ENCODE data around the gene MYH11. TPM values are rescaled to one million over a fixed set of nuclear protein-coding genes. Genes with fewer than 3 reads are reported as not detected.
A peak's percentile ranks its signal among the peaks of the same experiment; 100 is the strongest.

Gene MYH11
- total RNA-seq = 1,000 to 10,000 TPM; 2,411 to 2,456 TPM

DNA sequence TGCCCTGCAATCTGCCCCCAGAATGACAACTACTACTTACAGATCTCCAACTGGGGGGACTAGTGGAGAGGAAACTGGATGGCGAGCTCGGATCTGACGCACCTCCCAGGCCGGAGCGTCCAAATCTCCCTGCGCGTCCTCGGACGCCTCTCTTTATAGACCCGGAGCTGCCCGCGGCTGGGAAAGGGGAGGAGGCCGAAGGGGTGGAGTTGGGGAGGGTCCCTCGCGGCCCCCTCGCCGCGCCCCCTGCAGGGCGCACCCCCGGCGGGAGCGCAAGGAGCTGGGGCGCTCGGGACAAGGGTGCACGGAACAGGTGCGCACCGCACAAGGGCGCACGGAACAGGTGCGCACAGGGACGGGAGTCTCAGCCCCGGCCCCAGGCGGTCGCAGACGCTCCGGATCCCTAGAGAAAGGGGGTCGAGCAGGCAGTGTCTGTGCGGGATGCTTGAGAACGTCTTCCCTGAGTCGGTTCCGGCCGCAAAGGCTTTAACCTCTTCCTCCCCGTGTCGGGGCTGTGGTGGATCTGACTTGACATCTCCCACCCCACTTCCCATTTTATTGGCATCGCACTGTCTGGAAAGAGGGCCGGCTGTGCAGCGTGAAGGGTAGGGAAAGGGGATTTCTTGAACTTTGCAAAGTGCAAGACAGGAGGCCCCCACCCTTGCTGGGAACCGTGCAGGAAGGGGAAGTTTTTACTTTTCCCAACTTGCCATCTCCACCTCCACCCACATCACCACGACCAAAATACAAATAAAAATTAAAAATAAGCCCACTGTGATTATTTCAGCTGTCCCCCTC lies at the start of gene MYH11:
Gene MYH11 (minus strand): TSS at position 128 of the 798 bp plus-strand sequence. CDS start 18,776 bp downstream, outside the sequence.
- Histone ChIP-seq H3K4me1 (ENCODE audit: control insufficient read depth in 1 of 2, low read depth in 2 of 2) (peaks cover 0 to 17% of the 10 kb centered on the region in 2 donors), H3K4me3 (peak within 1 kb of the TSS; percentile 89), H3K9me3 (no peaks in the 10 kb centered on the region), H3K36me3 (peaks cover 6% of the 10 kb centered on the region), H3K27me3 (replicated peaks; ENCODE audit: insufficient read depth) (no peaks in the 10 kb centered on the region), H3K27ac (peak within 1 kb of the TSS; percentile 77 to 94)
- TF ChIP-seq, protein P1, sequence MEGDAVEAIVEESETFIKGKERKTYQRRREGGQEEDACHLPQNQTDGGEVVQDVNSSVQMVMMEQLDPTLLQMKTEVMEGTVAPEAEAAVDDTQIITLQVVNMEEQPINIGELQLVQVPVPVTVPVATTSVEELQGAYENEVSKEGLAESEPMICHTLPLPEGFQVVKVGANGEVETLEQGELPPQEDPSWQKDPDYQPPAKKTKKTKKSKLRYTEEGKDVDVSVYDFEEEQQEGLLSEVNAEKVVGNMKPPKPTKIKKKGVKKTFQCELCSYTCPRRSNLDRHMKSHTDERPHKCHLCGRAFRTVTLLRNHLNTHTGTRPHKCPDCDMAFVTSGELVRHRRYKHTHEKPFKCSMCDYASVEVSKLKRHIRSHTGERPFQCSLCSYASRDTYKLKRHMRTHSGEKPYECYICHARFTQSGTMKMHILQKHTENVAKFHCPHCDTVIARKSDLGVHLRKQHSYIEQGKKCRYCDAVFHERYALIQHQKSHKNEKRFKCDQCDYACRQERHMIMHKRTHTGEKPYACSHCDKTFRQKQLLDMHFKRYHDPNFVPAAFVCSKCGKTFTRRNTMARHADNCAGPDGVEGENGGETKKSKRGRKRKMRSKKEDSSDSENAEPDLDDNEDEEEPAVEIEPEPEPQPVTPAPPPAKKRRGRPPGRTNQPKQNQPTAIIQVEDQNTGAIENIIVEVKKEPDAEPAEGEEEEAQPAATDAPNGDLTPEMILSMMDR (IDR thresholded peaks at IDR 0.05) = peak; percentile 23
- DNase-seq (ENCODE audit: low spot score) = no peak
- peak; percentile 13 for ATAC-seq (ENCODE audit: insufficient number of reproducible peaks, low FRiP score, low read depth)

DNA sequence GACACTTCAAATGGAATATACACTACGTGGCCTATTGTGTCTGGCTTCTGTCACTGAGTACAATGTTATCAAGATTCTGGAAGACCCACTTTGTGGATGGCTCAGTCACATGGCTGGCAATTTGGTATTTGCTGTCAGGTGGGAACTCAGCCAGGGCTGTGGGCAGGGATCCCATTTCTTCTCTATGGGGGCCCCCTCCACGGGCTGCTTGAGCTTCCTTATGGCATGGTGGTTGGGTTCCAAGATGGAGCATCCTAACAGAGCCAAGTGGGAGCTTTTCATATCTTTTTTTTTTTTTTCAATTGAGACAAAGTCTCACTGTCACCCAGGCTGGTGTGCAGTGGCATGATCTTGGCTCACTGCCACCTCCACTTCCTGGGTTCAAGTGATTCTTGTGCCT lies 49.6 kb upstream of the MYH11 start:
- Histone ChIP-seq H3K36me3 (no peaks in the 10 kb centered on the region), H3K27ac (no peak overlapping the region), H3K4me3 (no peak overlapping the region), H3K4me1 (ENCODE audit: control insufficient read depth in 1 of 2, low read depth in 2 of 2) (no peaks in the 10 kb centered on the region), H3K9me3 (no peaks in the 10 kb centered on the region), H3K27me3 (replicated peaks; ENCODE audit: insufficient read depth) (no peaks in the 10 kb centered on the region)
- TF ChIP-seq, protein P1 (IDR thresholded peaks at IDR 0.05) = no peak
- no peak for DNase-seq (ENCODE audit: low spot score)
- ATAC-seq (ENCODE audit: insufficient number of reproducible peaks, low FRiP score, low read depth) = no peak

DNA sequence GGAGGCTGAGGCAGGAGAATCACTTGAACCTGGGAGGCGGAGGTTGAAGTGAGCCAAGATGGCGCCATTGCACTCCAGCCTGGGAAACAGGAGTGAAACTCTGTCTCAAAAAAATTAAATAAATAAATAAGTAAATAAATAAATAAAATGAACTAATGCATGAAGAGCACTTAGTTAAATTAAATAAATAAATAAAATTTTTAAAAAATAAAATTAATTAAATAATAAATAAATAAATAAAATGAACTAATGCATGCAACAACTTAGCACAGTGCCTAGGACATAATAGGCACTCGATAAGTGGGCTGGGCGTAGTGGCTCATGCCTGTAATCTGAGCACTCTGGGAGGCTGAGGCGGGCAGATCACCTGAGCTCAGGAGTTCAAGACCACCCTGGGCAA lies 47.1 kb upstream of the MYH11 start:
- no peaks in the 10 kb centered on the region for H3K4me1 ChIP-seq (ENCODE audit: control insufficient read depth in 1 of 2, low read depth in 2 of 2)
- DNase-seq (ENCODE audit: low spot score) = no peak
- H3K4me3 ChIP-seq = no peak overlapping the region
- no peaks in the 10 kb centered on the region for H3K9me3 ChIP-seq
- no peaks in the 10 kb centered on the region for H3K36me3 ChIP-seq
- TF ChIP-seq, protein P1 (IDR thresholded peaks at IDR 0.05) = no peak
- no peak overlapping the region for H3K27ac ChIP-seq
- no peaks in the 10 kb centered on the region for H3K27me3 ChIP-seq (replicated peaks; ENCODE audit: insufficient read depth)
- ATAC-seq (ENCODE audit: insufficient number of reproducible peaks, low FRiP score, low read depth) = no peak

DNA sequence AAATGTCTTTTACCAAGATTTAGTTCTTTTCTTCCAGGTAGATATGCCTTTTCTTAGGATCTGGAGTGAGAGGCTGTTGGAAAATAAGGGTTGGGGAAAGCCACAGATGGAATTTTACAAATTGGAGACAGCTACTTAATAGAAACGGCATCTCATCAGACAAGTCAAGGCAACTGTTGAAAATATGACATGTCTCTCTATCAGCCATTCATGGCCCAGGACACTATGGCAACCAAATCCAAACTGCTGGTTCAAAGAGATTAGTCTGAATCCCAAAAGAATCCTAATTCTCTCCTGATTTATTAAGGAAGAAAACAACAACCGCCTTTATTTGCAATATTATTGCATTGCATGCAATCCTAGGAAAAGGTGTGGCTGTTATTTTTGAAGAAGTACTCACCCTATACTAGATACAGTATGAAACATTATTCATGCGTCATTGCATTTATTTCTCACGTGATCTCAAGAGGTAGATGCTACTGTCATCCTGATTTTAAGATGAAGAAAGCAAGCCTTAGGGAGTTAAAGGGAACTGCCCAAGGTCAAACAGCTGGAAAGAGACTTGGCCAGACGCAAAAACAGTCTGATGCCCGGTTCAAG lies 44.2 kb upstream of the MYH11 start:
- no peak for DNase-seq (ENCODE audit: low spot score)

DNA sequence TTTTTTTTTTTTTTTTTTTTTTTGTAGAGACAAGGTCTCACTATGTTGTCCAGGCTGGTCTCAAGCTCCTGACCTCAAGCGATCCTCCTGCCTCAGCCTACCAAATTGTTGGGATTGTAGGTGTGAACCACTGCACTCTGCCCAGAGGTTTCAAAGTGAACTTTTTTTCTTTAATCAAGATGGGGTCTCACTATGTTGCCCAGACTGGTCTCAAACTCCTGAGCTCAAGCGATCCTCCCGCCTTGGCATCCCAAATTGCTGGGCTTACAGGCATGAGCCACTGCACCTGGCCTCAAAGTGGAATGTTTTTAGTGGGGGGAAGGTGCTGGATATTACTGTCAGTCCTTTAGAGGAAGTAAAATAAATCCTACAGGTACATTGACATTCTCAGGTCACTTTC lies 43.5 kb upstream of the MYH11 start:
- Histone ChIP-seq H3K27me3 (replicated peaks; ENCODE audit: insufficient read depth) (no peaks in the 10 kb centered on the region), H3K4me3 (no peak overlapping the region), H3K27ac (no peak overlapping the region), H3K36me3 (no peaks in the 10 kb centered on the region), H3K9me3 (no peaks in the 10 kb centered on the region), H3K4me1 (ENCODE audit: control insufficient read depth in 1 of 2, low read depth in 2 of 2) (no peaks in the 10 kb centered on the region)
- no peak for DNase-seq (ENCODE audit: low spot score)
- TF ChIP-seq, protein P1 (IDR thresholded peaks at IDR 0.05) = no peak
- no peak for ATAC-seq (ENCODE audit: insufficient number of reproducible peaks, low FRiP score, low read depth)

More for the DNA sequence above, 44.2 kb upstream of the MYH11 start:
- no peaks in the 10 kb centered on the region for H3K27me3 ChIP-seq (replicated peaks; ENCODE audit: insufficient read depth)
- TF ChIP-seq, protein P1 (IDR thresholded peaks at IDR 0.05) = no peak
- no peak for ATAC-seq (ENCODE audit: insufficient number of reproducible peaks, low FRiP score, low read depth)
- H3K27ac ChIP-seq = no peak overlapping the region
- no peaks in the 10 kb centered on the region for H3K9me3 ChIP-seq
- H3K4me1 ChIP-seq (ENCODE audit: control insufficient read depth in 1 of 2, low read depth in 2 of 2) = no peaks in the 10 kb centered on the region
- no peaks in the 10 kb centered on the region for H3K36me3 ChIP-seq
- H3K4me3 ChIP-seq = no peak overlapping the region

All from thoracic aorta (tissue), 2 donors.